GM21619 (cell line): ENCODE data around the gene PPP1R26.
A peak's percentile ranks its signal among the peaks of the same experiment; 100 is the strongest.

ENCODE experiments used
- ATAC-seq: cut with Tn5 transposase; IDR thresholded peaks from one replicate; pipeline ENCODE4 v1.9.1; 2021; ENCODE audit not compliant: unreplicated experiment

Gene PPP1R26

GRCh38 chr9:135486267-135487065 is 6.9 kb downstream of the PPP1R26 start:
- no peak for ATAC-seq

DNA sequence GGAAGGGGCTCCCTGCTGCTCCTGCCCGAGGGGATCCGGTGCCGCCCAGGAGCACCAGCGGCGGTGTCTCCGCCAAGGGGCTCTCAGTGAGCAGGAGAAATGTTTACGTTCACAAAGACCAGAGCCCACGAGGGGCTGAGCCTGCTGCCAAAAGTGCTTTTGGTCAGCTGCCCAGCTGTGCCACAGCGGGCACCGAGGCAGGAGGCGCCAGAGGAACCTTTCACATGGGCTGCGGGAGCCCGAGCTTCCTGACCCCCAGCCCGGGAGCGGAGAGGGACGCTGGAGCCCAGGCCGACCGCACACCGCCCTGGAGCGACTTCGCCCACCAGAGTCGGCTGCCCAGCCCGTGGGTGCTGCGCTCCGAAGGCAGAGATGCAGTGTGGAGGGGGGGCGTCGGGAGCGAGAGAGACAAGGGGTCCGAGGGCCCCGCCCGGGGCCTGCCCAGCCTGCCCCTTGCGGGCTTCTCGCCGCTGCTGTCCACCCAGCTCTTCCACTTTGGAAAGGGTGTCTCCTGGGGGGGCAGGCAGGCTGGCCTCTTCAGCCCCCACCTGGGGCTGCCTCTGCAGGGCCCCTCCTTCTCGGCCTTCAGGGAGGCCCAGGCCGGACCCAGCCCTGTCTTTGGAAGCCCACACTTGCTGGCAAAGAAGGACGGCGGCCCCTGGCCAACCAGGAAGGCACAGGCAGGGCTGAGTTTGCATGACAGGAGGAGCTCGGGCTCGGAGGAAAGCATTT is 7.9 kb downstream of the PPP1R26 start:
- no peak for ATAC-seq

GRCh38 chr9:135488013-135488330 is 8.4 kb downstream of the PPP1R26 start:
- ATAC-seq = no peak

- ATAC-seq = no peak
Observed at GRCh38 chr9:135488527-135488926, 8.9 kb downstream of the PPP1R26 start.

GRCh38 chr9:135489188-135489906 is 9.8 kb downstream of the PPP1R26 start:
- no peak for ATAC-seq

GRCh38 chr9:135490166-135490870 is 10.7 kb downstream of the PPP1R26 start:
- no peak for ATAC-seq

- ATAC-seq = no peak
Observed at GRCh38 chr9:135490980-135491464, 11.4 kb downstream of the PPP1R26 start.

GRCh38 chr9:135491764-135492163 is 12.2 kb downstream of the PPP1R26 start:
- no peak for ATAC-seq

GRCh38 chr9:135492886-135493669 is 13.5 kb downstream of the PPP1R26 start:
- ATAC-seq = no peak

- no peak for ATAC-seq
Observed at GRCh38 chr9:135494791-135495559, 15.4 kb downstream of the PPP1R26 start.

DNA sequence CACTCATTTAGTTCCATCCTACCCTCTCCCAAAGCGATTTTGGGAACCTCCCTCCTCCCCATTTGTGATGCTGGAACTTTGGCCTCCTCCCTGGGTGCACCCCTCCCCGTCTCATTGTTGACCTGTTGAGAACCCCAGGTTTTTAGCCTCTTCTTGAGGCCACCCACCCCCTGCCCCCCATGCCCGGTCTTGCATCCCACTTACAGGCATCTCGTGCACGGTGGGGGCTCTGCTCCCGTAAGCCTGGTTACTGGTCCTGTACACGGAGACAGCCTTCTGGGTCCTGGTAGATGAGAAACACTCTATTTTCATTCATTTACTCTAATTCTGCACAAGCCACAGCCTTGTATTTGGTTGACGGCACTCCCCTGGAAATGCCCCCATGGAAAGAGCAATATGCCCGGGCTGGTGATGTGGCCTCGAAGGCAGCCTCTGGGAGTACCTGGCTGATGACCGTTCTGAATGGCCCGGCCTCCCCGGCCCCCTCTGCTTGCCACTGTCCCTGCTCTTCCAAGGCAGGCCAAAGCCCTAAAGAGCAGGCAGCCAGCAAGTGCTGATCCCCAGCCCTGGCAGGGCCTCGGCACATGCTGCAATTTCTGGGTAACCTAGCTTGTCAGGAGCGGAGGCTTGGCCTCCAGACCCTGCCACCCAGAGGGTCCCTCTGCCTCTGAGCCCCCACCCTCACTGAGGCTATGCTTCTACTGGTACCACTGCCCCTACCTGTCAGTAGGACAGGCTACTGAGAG is 19.0 kb downstream of the PPP1R26 start:
- no peak for ATAC-seq

DNA sequence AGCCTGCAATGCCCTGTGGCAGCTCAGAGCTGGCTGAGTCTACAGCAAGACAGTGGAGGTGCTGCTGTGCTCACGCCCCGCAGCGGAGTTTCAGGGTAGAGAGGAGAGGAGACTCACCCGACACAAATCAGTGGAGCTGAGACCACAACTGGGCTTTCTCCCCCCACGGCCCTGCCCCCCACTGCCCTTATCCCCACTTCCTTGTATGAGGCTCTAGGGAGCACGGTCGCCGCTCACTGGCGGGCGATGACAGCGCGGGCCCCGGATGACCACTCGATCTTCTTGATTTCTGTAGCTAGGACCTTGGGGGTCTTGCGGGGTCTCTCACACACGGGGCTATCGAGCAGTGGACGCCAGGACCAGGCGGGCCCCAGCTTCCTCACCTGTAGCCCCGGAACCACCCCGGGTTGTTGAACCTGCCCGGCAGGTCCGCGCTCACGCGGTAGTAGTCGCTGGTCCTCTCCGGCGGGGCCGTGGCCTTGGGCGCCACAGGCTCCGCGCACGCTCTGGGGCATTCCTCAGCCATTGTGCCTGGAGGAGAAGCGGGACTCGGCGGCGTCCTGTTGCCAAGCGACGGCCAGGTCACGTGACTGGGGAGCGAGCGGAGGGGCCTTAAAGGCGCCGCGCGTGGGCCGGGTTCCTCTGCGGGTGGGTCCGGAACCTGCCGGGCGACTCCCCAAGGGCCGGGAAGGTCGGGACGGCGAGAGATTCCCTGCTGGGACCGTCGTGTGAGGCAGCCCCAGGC is 19.9 kb downstream of the PPP1R26 start:
- peak; percentile 52 for ATAC-seq

- peak; percentile 2 for ATAC-seq
Observed at GRCh38 chr9:135500071-135500524, 20.5 kb downstream of the PPP1R26 start.

- ATAC-seq = peak; percentile 82
Observed at GRCh38 chr9:135500525-135501260, 21.1 kb downstream of the PPP1R26 start, which contains the start of gene MRPS2. Gene MRPS2, plus strand, starts transcription at chr9:135500682. Its CDS starts 29 bp downstream, at chr9:135500711.

GRCh38 chr9:135501261-135502167 is 21.9 kb downstream of the PPP1R26 start:
- ATAC-seq = peak; percentile 46
